HG03439 (cell line): Measurements from ENCODE around the gene TSPAN8.
"Not testable (repeated sequence)": the region's sequence is repeated elsewhere in the genome, so short reads cannot be mapped to it uniquely, and the experiment has no call there.

Experiments
- ATAC-seq: cut with Tn5 transposase; IDR thresholded peaks from one replicate; pipeline ENCODE4 v1.9.1; 2021; ENCODE audit warnings: mild to moderate bottlenecking, moderate library complexity; ENCODE audit not compliant: unreplicated experiment

The TSPAN8 gene

DNA sequence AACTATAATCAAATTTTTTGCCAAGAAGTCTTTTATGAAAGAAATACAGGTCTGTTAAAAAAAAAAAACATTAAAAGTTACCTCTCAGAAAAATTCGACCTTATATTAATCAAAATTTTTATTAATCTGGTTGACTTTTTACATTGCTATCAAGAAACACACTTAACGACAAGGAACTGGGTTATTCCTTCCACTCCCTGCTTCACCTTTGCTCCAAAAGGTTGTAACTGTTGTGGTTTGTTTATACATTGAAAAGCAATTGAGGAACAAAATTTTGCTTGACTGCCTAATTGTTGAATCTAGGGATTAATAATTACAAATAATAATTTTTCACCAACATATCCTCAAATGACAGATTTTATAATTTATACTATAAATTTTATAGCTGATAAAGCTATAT, 28.4 kb downstream of the TSPAN8 start:
- ATAC-seq, result no peak

DNA sequence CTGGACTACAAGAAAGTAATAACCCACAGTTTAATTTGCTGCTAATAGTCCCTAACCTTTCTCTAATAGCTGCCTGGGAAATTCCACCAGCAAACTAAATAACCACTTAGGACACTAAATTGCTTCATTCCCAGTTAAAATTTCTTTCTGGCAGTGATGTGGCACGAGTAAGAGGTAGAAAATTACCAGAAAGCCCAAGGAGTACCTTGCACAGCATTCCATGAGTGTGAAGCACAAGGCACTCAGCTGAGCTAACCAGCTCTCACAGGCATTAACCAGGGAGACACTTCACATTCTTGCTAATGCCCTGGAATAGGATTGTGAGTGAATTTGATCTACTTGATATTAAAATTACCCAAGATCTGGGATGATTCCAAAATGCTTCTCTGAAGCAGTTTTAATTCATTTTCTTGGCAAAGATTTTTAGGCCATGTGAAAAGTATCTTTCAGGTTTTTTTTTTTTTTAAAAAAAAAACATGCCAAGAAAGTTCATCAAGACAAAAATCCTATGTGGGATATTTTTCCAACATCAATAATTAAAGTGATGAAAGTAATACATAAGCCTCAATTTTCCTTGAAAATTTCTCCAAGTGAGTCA, 29.5 kb downstream of the TSPAN8 start:
- no peak for ATAC-seq

DNA sequence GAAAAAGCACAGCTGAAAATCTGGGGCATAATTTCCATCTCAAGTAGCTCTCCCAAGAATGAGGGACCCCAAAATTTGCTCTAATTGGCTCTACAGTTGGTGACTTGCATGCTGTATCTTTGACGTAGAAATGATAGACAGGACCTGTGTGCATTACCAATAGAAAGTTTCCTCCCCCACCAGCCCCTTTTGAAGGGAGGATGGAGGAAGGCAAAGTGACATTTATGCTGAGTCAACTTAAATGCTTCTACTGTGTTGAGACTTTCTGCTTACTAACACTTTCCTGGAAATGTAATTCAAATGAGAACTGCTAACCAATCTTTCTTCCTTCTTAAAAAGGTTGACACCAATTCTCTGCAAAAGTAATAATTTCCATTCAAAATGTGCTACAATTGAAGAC, 31.9 kb downstream of the TSPAN8 start:
- no peak for ATAC-seq

DNA sequence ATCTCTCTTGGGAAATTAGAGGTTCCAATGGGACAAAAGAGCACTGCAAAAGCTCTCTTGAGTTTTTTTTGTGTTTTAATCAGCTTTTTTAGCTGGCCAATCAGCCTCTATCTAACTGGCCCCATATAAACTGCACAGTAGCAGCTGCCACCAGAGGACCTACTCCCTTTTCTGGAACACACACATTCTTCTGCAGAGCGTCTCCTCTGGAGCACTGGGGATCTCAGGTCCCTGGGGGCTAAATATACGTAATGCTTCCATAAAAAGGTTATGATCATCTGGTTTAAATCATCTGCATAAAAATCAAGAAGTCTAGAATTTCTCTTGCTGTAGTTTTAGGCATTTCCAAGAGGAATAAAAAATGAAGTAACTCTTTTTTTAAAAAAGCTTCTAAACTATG, 32.3 kb downstream of the TSPAN8 start:
- ATAC-seq, result no peak

DNA sequence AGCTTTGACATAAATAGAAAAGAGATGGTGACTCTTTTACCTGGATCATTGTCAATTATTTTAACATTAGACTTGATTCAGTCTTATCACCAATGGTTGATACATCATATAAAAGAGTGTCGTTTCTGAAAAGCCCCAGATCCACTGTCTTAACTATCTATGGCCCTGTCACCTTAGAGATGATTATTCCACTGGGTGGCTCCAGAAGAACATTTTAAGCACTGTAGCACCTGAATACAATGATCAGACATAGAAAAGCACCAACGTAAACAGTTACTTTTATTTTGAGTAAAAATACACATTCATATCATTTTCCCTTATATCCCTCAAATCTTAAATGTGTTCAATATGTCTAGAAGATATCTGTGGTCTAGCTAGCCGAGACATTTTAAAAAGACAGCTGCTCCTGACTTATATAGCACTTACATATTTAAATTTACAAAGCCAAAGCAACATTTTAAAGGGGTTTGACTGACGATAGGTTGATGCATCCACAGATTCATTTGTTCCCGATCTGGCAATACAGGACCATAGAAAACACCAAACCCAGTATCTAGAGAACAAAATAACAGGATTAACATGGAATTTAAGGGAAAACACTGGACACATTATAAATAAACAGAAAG, 32.9 kb downstream of the TSPAN8 start:
- ATAC-seq, result no peak

DNA sequence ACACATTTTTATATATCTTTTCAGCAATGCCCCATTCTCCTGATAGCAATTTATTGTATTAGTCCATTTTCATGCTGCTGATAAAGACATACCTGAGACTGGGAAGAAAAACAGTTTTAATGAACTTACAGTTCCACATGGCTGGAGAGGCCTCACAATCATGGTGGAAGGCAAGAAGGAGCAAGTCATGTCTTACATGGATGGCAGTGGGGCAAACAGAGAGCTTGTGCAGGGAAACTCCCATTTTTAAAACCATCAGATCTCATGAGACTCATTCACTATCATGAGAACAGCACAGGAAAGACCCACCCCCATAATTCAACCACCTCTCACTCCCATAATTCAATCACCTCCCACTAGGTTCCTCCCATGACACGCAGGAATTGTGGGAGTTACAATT, 44.7 kb downstream of the TSPAN8 start:
- not testable (repeated sequence) for ATAC-seq

DNA sequence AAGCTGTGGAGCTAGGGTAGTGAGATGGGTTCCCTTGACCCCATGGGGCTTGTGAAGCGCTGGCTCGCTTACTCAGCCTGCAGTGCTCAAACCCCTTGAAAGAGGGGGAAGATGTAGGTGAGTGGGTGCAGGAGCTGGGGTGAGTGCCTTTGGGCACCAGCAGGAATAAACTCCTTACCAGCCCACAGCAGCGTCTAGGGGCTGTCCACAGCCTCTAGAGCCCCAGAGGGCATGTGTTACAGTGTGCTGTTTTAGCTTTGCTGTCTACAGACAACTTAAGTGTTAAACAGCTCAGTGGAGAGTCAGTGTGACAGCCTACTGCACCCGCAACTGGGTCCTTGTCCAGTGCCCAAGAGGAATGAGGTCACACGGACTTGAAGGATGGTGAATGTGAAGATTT, 48.0 kb downstream of the TSPAN8 start:
- no peak for ATAC-seq

DNA sequence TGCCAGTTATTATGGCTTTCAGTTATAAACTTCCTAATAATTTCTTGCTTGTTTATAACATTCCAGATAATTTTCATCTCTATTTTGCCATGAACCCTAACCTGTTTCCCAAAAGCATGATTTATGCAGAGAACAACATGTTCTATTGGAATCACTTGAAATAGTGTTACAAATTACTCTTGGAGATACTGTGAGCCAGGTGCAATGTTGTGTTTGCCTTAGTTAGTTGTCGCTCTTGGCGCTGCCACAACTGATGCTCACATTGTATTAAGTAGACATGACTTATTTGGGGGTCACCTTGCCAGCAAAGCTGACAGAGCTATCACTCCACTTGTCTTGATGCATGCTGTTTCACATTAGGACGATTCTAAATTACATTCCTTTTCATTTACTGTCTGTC, 49.4 kb downstream of the TSPAN8 start:
- ATAC-seq, result no peak

DNA sequence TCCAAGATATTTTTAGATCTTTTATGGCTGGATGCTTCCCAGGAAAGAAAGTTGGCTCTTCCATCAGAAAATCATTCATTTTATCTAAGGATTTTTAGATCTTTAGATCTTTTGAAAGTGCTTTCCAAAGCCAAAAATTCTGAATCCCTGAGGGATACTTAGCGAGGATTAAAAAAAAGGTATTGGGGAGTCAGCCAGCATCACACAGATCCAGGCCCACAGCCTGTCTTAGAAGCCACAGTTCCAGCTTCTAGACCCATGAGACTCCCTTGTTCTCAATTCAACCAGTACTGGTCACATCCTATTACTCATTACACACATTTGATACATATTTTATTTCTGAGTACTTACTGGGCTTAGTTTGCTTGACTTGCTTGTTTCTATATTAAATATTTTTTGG, 49.9 kb downstream of the TSPAN8 start:
- no peak for ATAC-seq

DNA sequence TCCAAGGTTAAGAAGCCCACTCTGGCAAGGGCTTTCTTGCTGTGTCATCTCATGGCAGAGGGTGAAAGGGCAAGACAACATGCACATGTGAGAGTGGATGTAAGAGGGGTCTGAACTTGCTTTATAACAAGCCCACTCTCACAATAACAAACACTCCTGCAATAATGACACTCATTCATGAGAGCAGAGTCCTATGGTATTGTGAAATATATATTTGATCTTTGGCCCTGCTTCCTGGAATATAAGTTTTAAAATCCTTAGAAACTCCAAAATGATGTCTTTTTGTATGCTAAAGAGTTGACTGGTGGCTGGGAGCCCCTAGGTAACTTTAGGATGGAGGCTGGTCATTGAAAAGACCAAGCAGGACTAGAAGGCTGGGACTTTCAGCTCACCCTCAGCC, 51.8 kb downstream of the TSPAN8 start:
- no peak for ATAC-seq

DNA sequence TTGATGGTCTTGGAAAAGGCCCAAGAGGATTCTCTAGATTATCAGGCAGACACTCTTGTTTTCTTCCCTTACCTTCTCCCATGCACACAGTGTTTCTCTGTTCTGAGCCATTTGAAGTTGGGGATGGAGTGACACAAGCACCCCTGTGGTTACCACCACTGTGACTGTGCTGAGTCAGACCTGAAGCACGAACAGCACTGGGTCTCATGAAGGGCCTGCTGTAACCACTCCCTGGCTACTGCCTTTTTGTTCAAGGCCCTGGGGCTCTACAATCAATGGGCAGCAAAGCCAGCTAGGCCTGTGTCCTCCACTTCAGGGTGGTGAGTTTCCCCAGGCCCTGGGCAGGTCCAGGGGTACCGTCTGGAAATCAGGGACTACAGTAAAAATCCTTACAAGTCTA, 65.5 kb downstream of the TSPAN8 start:
- no peak for ATAC-seq

DNA sequence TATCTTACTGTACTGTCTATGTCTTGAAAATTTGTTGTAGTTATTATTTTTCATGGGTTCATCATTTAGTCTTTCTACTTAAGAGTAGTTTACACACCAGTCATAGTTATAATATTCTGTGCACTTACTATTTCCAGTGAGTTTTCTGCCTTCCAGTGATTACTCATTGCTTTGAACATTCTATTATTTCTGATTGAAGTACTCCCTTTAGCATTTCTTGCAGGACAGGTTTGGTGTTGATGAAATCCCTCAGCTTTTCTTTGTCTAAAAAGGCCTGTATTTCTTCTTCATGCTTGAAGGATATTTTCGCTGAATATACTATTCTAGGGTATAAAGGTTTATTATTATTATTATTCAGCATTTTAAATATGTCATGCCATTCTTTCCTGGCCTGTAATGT, 66.8 kb downstream of the TSPAN8 start:
- no peak for ATAC-seq

DNA sequence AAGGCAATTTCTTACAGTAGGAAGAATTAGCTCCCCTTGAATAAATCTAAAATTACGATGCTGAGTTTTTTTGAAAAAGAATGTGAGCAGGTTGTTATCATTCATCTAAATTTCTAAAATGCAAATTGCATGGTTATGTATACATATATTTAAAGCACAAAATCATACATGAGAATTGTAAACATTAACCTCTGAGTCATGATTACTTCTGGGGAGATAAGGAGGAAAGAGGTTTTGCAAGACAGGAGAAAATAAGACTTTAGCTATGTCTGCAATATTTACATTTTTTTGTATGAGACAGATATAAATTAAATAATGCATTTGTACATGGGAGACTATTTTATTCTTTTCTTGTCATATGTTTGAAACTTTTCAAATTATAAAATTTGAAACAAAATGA, 72.2 kb downstream of the TSPAN8 start:
- no peak for ATAC-seq

DNA sequence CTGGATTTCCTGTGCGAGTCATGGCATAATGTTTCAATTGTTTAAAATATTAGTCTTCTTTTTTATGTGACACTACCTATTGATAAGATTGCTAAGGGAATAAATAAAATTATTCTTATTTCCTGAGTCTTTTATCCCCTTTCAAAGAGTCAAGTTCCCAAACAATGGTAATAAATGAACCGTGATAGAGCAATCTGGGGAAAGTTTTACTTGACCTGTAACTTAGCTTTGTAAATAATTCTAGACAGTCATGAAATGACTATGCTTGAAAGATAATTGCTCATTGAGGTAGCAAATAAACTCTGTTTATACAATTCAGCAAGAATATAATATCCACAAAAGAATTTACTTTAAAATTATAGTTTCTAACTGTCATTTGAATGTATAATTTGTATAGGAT, 82.1 kb downstream of the TSPAN8 start:
- no peak for ATAC-seq
